ENCODE results near the gene KDM6A. TPM values are rescaled to one million over a fixed set of nuclear protein-coding genes. Genes with fewer than 3 reads are reported as not detected.
A peak's percentile ranks its signal among the peaks of the same experiment; 100 is the strongest.
"Not testable (repeated sequence)": the region's sequence is repeated elsewhere in the genome, so short reads cannot be mapped to it uniquely, and the experiment has no call there.

Gene KDM6A
- total RNA-seq, 1 experiment from 2014 or later, result 11.7 TPM

DNA sequence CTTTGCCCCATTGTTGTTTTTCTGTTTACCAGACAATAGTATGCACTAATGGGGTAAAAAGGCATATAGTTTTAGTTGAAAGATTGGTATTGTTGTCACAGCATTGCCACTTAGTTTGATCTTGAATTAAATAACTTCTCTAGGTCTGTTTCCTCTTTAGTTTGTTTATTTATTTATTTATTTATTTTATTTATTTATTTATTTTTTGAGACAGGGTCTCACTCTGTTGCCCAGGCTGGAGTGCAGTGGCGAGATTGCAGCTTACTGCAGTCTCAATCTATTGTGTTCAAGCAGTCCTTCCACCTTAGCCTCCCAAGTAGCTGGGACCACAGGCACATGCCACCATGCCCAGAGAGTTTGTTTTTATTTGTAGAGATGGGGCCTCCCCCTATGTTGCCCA is 138.6 kb downstream of the KDM6A start:
- DNase-seq (ENCODE audit: low read depth, low spot score), result no peak
- in situ Hi-C loops (cut with HindIII; ENCODE audit: low pct_unique_long_range_greater_than_20kb, low sequenced_read_pairs), result no loop called here

DNA sequence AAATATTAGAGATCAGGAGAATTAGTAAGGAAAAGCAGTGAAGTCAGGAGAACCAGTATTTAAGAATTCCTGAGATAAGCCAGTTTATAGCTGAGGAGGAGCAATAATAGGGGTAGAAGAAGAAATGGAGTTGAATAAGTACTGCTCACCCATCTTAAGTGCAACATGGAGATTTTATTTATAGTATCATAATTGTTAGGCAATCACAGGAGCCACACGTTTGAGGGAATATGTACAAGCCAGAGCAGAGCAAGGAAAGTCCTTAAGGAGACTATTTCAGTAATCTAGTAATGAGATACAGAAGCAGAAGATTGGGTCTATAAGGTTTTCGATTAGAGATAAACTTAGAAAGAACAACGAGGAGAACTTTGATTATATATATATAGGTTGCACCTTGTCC is 145.0 kb downstream of the KDM6A start:
- no peak for DNase-seq (ENCODE audit: low read depth, low spot score)
- in situ Hi-C loops (cut with HindIII; ENCODE audit: low pct_unique_long_range_greater_than_20kb, low sequenced_read_pairs), result no loop called here

DNA sequence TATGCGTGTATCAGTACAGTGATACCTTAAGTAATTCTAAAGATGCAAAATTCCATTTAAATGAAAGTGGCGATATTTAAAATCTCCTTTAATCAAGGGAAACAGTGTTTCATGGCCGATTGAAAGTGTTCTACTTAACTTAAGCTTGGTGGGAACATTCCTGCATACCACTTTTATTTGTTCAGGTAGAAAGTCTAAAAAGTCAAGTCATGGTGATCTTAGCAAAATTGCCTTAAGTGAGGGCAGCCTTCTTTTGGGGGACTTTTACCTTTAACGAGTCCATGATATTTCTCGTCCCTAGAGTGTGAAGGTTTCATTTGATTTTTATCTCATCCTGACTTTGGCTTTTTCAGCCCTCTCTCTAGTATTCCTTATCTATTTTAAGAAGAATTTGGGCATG is 149.2 kb downstream of the KDM6A start:
- in situ Hi-C loops (cut with HindIII; ENCODE audit: low pct_unique_long_range_greater_than_20kb, low sequenced_read_pairs), result no loop called here
- DNase-seq (ENCODE audit: low read depth, low spot score), result no peak

- in situ Hi-C loops (cut with HindIII; ENCODE audit: low pct_unique_long_range_greater_than_20kb, low sequenced_read_pairs), result no loop called here
- DNase-seq (ENCODE audit: low read depth, low spot score), result no peak
Observed at GRCh38 chrX:45024501-45024900, 151.5 kb downstream of the KDM6A start.

GRCh38 chrX:45026036-45026435 is 153.0 kb downstream of the KDM6A start:
- no peak for DNase-seq (ENCODE audit: low read depth, low spot score)
- in situ Hi-C loops (cut with HindIII; ENCODE audit: low pct_unique_long_range_greater_than_20kb, low sequenced_read_pairs), result no loop called here

- in situ Hi-C loops (cut with HindIII; ENCODE audit: low pct_unique_long_range_greater_than_20kb, low sequenced_read_pairs), result no loop called here
- no peak for DNase-seq (ENCODE audit: low read depth, low spot score)
Observed at GRCh38 chrX:45031830-45032378, 158.9 kb downstream of the KDM6A start.

DNA sequence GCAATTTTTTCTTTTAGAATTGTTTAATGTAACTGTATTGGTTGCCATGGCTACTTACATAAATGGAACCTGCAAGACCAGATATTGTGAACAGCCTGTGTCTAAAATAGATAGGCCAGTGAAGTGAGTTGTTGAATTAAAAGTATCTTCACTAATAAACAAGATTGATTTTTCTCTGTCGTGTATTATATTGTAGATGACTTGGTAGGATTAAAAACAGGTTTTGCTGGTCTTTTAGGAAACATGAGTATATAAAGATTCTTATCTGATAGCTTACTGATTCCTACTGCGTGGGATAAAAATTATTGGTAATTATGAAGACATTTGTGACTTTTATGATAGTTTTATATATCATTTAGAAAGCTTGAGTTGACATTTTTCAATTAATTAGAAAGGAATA is 162.1 kb downstream of the KDM6A start:
- DNase-seq (ENCODE audit: low read depth, low spot score), result no peak
- in situ Hi-C loops (cut with HindIII; ENCODE audit: low pct_unique_long_range_greater_than_20kb, low sequenced_read_pairs), result no loop called here

- in situ Hi-C loops (cut with HindIII; ENCODE audit: low pct_unique_long_range_greater_than_20kb, low sequenced_read_pairs), result no loop called here
- DNase-seq (ENCODE audit: low read depth, low spot score), result no peak
Observed at GRCh38 chrX:45036161-45036560, 163.2 kb downstream of the KDM6A start.

DNA sequence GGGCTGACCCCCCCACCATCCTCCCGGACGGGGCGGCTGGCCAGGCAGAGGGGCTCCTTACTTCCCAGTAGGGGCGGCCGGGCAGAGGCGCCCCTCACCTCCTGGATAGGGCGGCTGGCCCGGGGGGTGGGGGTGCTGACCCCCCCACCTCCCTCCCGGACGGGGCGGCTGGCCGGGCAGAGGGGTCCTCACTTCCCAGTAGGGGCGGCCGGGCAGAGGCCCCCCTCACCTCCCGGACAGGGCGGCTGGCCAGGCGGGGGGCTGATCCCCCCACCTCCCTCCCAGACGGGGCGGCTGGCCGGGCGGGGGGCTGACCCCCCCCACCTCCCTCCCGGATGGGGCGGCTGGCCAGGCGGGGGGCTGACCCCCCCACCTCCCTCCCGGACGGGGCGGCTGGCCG is 167.1 kb downstream of the KDM6A start:
- DNase-seq (ENCODE audit: low read depth, low spot score); in situ Hi-C loops (cut with HindIII; ENCODE audit: low pct_unique_long_range_greater_than_20kb, low sequenced_read_pairs): not testable (repeated sequence)

DNA sequence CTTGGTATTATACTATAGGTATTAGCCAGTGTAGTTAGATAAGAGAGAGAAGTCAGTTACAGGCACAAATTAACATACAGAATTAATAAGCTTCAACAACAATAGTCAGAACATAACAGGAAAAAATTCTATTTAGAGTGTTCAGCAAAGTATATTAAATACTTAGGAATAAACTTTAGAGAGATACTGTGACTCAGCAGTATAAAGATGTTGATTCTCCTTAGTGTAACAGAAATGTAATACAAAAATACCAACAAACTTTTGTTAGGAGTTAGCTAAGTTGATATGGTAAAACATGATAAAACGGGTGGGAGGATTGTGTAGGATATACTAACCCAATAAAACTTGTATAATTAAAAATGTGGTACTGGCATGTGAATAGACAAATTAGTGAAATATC is 173.4 kb downstream of the KDM6A start:
- in situ Hi-C loops (cut with HindIII; ENCODE audit: low pct_unique_long_range_greater_than_20kb, low sequenced_read_pairs), result no loop called here
- no peak for DNase-seq (ENCODE audit: low read depth, low spot score)

GRCh38 chrX:45050558-45050957 is 177.6 kb downstream of the KDM6A start:
- in situ Hi-C loops (cut with HindIII; ENCODE audit: low pct_unique_long_range_greater_than_20kb, low sequenced_read_pairs), result no loop called here
- no peak for DNase-seq (ENCODE audit: low read depth, low spot score)

DNA sequence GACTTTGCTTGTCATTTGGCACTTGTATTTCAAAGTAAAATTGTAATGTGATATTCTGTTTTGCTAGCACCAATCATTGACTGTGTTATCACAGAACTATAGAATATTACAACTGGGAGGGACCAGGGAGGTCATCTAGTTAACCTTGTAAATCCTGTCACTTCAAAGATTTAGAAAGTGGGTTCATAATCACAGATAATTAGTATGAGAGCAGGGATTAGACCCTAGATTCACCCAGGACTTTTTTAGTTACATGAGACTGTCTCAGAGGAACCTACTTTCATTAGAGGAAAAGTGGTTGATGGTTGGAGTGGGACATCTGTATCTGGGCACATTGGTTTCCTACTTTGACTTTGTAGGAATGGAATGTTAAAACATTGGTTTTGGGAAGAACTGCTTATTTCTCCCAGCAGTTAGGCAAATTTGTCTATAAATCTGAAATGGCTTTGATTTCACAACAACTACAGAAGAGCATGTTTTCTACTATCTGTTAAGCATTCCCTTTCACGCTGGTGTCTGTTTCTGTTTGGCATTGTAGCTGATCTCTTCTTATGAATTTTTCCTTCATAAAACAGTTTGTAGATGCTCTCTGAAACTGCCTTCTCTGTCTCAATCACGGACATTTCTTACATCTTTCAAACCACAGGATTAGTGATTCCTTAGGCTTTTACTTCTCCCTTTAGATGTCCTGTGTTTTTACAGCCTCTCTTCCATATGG is 183.6 kb downstream of the KDM6A start:
- in situ Hi-C loops (cut with HindIII; ENCODE audit: low pct_unique_long_range_greater_than_20kb, low sequenced_read_pairs), result no loop called here
- DNase-seq (ENCODE audit: low read depth, low spot score), result no peak

- in situ Hi-C loops (cut with HindIII; ENCODE audit: low pct_unique_long_range_greater_than_20kb, low sequenced_read_pairs), result not testable (repeated sequence)
Observed at GRCh38 chrX:45059906-45060305, 186.9 kb downstream of the KDM6A start.

GRCh38 chrX:45063319-45064095 is 190.5 kb downstream of the KDM6A start:
- DNase-seq (ENCODE audit: low read depth, low spot score), result no peak
- in situ Hi-C loops (cut with HindIII; ENCODE audit: low pct_unique_long_range_greater_than_20kb, low sequenced_read_pairs), result no loop called here

More at GRCh38 chrX:45059906-45060305, 186.9 kb downstream of the KDM6A start:
- not testable (repeated sequence) for DNase-seq (ENCODE audit: low read depth, low spot score)

DNA sequence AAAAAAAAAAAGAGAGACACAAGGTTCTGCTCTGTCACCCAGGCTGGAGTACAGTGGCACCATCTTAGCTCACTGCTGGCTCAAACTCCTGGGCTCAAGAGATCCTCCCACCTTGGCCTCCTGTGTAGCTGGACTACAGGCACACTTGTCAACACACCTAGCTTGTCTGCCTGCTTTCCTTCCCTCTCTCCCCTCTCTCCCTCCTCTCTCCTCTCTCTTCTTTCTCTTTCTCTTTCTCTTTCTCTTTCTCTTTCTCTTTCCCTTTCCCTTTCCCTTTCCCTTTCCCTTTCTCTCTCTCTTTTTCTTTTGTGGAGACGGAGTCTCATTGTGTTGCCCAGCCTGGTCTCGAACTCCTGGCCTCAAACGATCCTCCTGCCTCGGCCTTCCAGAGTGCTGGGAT is 195.6 kb downstream of the KDM6A start:
- in situ Hi-C loops (cut with HindIII; ENCODE audit: low pct_unique_long_range_greater_than_20kb, low sequenced_read_pairs), result no loop called here

DNA sequence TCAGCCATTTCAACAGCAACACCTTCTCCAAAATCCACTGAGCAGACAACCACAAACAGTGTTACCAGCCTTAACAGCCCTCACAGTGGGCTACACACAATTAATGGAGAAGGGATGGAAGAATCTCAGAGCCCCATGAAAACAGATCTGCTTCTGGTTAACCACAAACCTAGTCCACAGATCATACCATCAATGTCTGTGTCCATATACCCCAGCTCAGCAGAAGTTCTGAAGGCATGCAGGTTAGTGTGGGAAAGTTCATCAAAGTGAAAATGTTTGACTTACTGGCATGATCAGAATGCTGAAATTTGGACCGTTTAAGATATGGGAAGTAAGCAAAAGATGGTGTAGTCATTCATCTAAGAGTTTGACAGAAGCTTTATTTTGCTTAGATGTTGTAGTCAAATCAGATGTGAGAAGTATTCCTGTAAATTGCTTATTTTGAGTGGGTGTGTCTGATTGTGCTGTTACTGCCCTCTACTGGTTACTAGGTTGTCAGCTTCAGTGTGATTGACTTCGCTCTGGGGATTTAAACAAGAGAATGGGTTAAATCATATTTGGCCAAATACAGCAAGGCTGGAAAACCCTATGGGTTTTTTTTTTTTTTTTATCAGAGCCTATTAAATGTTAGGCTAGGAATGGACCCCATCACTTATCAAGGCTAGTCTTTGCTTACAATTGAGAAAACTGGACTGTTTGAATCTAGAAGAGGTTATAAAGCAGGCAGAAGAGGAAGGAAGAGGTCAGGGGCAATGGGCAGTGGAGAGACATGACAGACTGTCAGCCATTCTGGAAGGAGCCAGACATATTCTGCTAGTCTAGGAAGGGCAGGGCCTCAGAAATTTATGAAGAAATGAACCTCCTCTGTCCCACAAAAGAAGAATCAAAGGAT is 197.4 kb downstream of the KDM6A start:
- in situ Hi-C loops (cut with HindIII; ENCODE audit: low pct_unique_long_range_greater_than_20kb, low sequenced_read_pairs), result no loop called here
- DNase-seq (ENCODE audit: low read depth, low spot score), result peak; percentile 65

More for the DNA sequence above, 195.6 kb downstream of the KDM6A start:
- DNase-seq (ENCODE audit: low read depth, low spot score), result no peak

GRCh38 chrX:45073011-45073410 is 200.0 kb downstream of the KDM6A start:
- DNase-seq (ENCODE audit: low read depth, low spot score); in situ Hi-C loops (cut with HindIII; ENCODE audit: low pct_unique_long_range_greater_than_20kb, low sequenced_read_pairs): not testable (repeated sequence)

Data from SK-MEL-5 (cell line).